ENCODE results near the gene RMI1.
"Not testable (repeated sequence)": the region's sequence is repeated elsewhere in the genome, so short reads cannot be mapped to it uniquely, and the experiment has no call there.

The RMI1 gene

GRCh38 chr9:83980395-83981125, at the start of gene RMI1:
TSS of gene RMI1 (plus strand) at chr9:83980805. CDS start at chr9:84000987, 20,182 bp downstream.
- peak; percentile 99 for DNase-seq

GRCh38 chr9:83930881-83931280, 49.7 kb upstream of the RMI1 start:
- DNase-seq, result no peak

GRCh38 chr9:83932011-83932410, 48.6 kb upstream of the RMI1 start:
- no peak for DNase-seq

- DNase-seq, result no peak
Measured at GRCh38 chr9:83932851-83933250, 47.8 kb upstream of the RMI1 start.

- DNase-seq, result no peak
Measured at GRCh38 chr9:83933790-83934189, 46.8 kb upstream of the RMI1 start.

GRCh38 chr9:83934569-83935275, 45.9 kb upstream of the RMI1 start:
- DNase-seq, result no peak

GRCh38 chr9:83935276-83935935, 45.2 kb upstream of the RMI1 start:
- no peak for DNase-seq

GRCh38 chr9:83936523-83936922, 44.1 kb upstream of the RMI1 start:
- no peak for DNase-seq

- DNase-seq, result peak; percentile 29
Measured at GRCh38 chr9:83937861-83938455, 42.6 kb upstream of the RMI1 start.

- no peak for DNase-seq
Measured at GRCh38 chr9:83940590-83941303, 39.9 kb upstream of the RMI1 start.

GRCh38 chr9:83948096-83948495, 32.5 kb upstream of the RMI1 start:
- not testable (repeated sequence) for DNase-seq

GRCh38 chr9:83956086-83956435, 24.5 kb upstream of the RMI1 start:
- DNase-seq, result no peak

GRCh38 chr9:83956436-83957247, 24.0 kb upstream of the RMI1 start:
- no peak for DNase-seq

- no peak for DNase-seq
Measured at GRCh38 chr9:83957248-83957513, 23.4 kb upstream of the RMI1 start.

GRCh38 chr9:83959061-83959460, 21.5 kb upstream of the RMI1 start:
- no peak for DNase-seq

GRCh38 chr9:83960991-83961390, 19.6 kb upstream of the RMI1 start:
- no peak for DNase-seq

GRCh38 chr9:83962165-83962564, 18.4 kb upstream of the RMI1 start:
- no peak for DNase-seq

GRCh38 chr9:83964973-83965349, 15.6 kb upstream of the RMI1 start:
- no peak for DNase-seq

GRCh38 chr9:83965350-83966208, 15.0 kb upstream of the RMI1 start:
- DNase-seq, result no peak

GRCh38 chr9:83966209-83966582, 14.4 kb upstream of the RMI1 start:
- DNase-seq, result no peak

GRCh38 chr9:83967073-83967472, 13.5 kb upstream of the RMI1 start:
- no peak for DNase-seq

- DNase-seq, result no peak
Measured at GRCh38 chr9:83969602-83970001, 11.0 kb upstream of the RMI1 start.
